HG03159 (cell line): ENCODE measurements around the gene TSPAN14.

ENCODE experiments used
- ATAC-seq: cut with Tn5 transposase; IDR thresholded peaks from one replicate; pipeline ENCODE4 v1.9.1; 2021; ENCODE audit warnings: mild to moderate bottlenecking, moderate library complexity; ENCODE audit not compliant: unreplicated experiment

Gene TSPAN14

GRCh38 chr10:80486785-80487420 lies 32.8 kb downstream of the TSPAN14 start:
- ATAC-seq = no peak

DNA sequence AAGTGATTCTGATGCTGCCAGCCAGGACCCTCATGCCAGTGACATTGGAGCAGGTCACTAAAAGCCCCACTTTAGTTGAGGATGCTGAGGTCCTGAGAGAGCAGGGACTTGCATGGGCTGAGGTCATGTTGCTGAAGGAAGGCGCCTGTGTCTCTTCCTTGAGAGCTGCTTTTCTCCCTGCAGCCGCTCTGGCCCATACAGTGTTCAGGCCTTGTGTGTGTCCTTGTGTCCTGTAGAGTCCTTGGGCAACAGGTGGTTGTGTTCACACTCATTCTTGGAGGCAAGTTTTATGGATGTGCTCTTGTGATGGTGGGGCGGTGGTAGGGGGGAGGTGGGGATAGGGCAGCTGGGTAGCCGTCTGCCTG lies 33.3 kb downstream of the TSPAN14 start:
- ATAC-seq = no peak

DNA sequence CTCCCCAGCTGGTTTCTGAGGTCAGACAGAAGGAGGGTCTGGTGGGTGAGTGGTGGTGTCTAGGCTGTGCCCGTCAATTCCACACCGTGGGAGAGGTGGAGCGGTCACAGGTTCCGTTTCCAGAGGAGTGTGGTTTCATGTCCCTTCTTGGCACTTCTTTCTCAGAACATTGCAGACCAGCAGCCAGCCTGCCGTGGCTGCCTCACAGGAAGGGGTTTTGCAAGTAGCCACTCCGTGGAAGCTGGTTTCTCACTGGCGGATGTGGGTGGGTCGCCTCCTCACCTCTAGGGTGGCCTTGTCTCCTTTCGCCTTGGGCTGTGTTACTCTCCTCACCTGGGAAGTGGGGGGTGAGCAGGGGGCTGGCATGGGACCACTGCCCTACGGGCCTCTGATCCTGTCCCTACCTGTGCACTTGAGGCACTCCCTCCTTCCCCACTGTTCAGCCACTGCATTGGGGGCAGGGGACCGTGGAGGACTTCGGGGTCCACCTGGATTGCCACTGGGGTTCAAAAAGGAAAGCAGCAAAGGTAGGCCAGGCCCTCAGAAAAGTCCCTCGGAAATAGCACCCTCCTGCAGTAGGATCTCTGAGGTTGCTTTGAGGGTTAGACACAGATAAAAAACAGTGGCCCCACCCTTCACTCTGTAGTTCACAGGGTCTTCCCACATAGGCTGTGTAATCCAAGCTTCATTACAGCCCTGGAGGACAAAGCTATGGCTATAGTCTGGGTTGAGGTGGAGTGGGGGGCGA lies 33.9 kb downstream of the TSPAN14 start:
- ATAC-seq = no peak

GRCh38 chr10:80488539-80489066 lies 34.5 kb downstream of the TSPAN14 start:
- no peak for ATAC-seq

DNA sequence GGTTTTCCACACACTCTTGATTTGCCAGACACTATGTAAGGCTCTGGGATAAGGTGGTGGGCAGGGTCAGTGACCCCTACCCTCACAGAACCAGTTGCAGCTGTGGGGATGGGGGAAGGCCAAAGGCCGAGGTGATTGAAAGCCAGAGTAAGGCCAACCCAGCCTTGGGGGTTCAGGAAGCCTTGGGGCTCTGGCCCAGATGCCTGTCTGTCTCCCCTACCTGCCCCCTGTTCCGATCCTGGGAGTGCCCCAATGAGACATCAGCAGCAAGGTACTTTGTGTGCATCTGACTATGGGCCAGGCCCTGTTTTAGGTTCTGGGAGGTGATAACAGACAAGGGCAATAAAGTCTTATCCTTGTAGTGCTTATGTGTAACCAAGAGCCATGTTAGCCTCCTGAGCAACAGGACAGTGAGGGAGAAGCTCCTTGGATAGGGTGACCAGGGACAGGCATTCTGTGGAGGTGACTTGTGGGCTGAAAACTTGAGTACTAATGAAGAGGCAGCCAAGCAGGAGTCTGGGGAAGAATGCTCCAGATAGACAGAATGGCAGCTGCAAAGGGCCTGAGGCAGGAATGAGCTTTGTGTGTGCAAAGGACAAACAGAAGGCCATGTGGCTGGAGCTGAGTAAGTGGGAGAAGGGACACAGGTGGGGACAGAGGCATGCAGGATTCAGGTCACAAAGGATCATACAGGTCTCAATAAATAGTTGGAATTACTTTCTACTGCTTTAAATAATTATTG lies 35.4 kb downstream of the TSPAN14 start:
- no peak for ATAC-seq

GRCh38 chr10:80491251-80492102 lies 37.4 kb downstream of the TSPAN14 start:
- ATAC-seq = no peak

DNA sequence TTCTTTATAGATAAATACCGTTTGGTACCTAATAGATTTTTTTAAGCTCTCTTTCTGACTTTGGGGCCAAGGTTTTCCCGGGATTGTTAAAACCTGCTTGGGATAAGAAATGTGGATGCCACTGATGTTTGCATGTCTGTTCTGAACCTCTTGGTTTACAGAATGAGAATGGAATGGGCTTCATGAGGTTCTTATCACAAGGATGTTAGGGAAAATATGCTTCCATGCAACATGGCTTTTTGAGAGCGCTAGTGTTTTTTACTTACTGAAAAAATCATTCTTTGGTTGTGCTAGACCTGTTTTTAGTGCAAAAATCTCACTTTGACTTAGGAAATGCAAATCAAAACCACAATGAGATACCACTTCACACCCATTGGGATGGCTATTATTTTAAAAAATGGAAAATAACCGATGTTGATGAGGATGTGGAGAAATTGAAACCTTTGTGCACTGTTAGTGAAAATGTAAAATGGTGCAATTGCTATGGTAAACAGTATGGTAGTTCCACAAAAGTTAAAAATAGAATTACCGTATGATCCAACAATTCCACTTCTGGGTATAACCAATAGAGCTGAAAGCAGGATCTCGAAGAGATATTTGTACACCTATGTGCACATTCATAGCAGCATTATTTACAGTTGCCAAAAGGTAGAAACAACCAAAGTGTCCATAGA lies 38.9 kb downstream of the TSPAN14 start:
- ATAC-seq = peak; percentile 27

- peak; percentile 76 for ATAC-seq
Measured at GRCh38 chr10:80493522-80494051, 39.5 kb downstream of the TSPAN14 start.

GRCh38 chr10:80496555-80497172 lies 42.6 kb downstream of the TSPAN14 start:
- no peak for ATAC-seq

DNA sequence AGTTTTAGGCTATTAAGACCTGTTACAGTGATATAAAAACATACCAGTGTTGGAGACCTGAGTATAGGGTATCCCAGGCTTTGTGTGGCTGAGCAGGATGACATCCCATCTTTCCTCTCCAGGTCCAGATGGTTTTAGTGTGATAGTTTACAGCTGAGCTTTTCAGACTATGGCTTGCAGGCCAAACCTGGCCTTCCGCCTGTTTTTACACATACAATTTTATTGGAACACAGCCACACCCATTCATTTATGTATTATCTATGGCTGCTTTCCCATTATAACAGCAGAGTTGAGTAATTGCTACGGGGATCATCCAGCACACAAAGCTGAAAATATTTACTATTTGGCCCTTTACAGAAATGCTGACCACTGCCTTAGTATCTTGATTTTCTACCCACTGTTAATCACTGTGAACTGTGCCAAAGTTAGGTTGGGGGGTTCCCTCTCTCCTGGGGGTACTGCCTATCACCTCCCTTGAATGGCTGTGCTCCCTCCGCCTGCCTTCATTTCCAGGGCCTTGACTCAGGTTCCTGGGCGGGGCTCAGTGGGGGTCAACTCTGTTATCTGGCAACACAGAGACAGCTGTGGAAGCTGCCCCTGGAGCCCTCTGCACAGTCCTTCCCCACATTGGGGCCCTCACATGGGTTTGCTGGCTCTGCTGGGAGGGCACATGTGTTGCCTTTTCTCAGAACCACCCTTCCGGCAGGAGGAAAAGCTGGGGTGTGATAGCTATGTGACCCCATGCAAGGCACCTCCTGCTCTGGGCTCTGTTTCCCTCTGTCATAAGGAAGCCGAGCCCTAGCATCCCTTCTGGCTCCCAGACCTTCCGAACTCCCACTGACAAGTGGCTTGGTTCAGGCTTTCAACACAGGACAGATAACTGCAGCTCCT lies 43.3 kb downstream of the TSPAN14 start:
- ATAC-seq = no peak

DNA sequence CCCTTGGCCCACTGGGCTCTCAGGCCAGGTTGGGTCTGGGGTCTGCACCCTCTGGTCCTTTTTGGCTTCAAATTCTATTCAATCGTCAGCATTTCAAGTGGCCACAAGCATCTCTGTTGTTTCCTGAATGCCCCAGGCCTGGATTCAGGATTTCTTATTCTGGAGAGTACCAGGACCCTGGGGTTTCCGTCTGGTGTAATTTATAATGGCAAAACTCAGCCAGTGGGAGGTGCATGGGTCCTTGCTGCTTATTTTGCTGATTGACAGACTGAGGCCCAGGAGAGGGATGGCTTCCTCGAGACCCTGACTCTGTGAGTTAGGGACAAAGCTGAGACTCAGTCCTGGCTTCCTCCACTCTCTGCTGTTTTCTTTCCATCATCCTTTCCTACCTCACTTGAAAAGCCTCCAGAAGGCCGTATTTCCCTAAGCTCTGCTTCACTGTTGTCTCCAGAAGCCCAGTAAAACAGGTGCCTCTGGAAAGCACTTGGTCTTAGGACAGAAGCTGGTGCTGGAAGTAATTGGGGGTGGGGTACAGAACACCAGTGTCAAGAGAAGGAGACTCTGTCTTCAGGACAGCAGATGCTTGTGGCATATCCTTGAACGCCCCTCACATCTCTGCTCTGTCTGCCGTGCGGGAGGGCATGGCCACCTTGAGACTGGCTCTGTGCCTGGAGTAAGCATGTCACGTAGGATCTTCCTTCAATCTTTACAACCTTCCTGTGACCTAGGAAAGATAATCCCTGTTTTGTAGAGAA lies 44.1 kb downstream of the TSPAN14 start:
- ATAC-seq = no peak

GRCh38 chr10:80498833-80499741 lies 45.0 kb downstream of the TSPAN14 start:
- ATAC-seq = no peak

DNA sequence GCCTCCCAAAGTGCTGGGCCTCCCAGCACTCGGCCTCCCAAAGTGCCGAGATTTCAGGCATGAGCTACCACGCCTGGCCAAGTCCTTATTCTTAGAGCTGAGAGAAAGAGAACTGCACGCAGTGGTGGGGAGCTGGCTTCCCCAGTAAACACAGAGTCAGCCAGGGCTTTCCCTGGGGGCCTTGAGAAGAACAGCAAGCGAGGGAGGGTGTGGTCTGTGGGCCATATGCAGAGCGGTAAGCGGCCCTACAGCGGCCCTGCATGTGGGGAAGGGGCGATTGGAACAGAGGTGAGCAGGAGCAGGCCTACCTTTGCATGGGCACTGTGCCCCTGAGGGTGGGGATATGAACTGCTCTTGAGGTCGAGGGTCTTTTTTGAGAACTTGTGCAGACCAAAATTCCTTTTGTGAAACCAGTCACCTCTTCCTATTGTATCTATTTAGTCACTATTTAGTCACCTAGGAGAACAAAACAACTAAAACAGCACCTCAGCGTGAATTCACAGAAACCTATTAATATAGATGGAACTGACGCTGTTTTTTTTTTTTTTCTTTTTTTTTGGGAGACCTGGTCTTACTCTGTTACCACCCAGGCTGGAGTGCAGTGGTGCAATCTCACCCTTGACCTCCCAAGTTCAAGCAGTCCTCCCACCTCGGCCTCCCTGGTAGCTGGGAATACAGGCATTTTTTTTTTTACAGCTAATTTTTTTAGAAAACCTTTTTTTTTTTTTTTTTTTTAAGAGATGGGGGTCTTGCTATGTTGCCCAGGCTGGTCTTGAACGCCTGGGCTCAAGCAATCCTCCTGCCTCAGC lies 46.7 kb downstream of the TSPAN14 start:
- peak; percentile 61 for ATAC-seq

DNA sequence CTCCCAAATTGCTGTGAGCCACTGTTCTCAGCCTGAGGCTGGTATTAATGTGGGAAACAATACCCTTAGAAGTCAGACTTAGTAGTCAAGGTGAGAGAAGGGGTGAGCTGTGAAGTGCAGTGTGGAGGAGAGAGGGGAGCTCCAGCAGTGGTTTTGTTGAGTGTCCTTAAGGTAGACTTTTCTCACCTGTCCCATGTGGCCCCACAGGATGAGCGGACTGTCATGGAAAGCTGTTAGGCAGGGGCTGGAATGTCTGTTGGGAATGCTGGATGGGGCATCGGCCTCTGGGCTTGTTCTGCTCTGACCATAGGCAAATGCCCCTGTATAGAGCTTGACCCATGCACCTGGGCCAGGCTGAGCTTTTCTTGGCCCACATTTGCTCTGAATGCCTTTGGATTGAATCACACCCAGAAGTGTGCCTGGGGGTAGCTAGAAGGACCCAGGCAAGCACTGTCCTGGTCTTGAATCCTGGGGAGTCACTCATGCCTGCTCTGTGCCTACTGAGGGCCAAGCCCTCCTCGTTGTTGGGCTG lies 47.3 kb downstream of the TSPAN14 start:
- no peak for ATAC-seq

- no peak for ATAC-seq
Measured at GRCh38 chr10:80501913-80502521, 47.9 kb downstream of the TSPAN14 start.
